ENCODE measurements around the gene ZFYVE26. TPM values are rescaled to one million over a fixed set of nuclear protein-coding genes. Genes with fewer than 3 reads are reported as not detected.
"Not testable (repeated sequence)": the region's sequence is repeated elsewhere in the genome, so short reads cannot be mapped to it uniquely, and the experiment has no call there.

Gene ZFYVE26
- total RNA-seq, 6 donors from 2014 or later, result 27.7 to 153 (median 44.5) TPM

- WGBS, 2 donors, result 0 to 1% methylated on average over 3 of the region's 3 CpGs
- peak; percentile 74 to 84 for ATAC-seq (ENCODE audit: low FRiP score in 2 of 2)
- Histone ChIP-seq H3K4me1 (peaks cover 0 to 15% (median 2%) of the 10 kb centered on the region in 4 donors), H3K27me3 (no peaks in the 10 kb centered on the region), H3K36me3 (no peaks in the 10 kb centered on the region), H3K4me3 (no peak overlapping the region), H3K27ac (no peak overlapping the region), H3K9me3 (no peaks in the 10 kb centered on the region)
- no peak for DNase-seq
- TF ChIP-seq POLR2A (IDR thresholded peaks at IDR 0.05) (no peak), EP300 (IDR thresholded peaks at IDR 0.05) (no peak)
- TF ChIP-seq, protein P1, sequence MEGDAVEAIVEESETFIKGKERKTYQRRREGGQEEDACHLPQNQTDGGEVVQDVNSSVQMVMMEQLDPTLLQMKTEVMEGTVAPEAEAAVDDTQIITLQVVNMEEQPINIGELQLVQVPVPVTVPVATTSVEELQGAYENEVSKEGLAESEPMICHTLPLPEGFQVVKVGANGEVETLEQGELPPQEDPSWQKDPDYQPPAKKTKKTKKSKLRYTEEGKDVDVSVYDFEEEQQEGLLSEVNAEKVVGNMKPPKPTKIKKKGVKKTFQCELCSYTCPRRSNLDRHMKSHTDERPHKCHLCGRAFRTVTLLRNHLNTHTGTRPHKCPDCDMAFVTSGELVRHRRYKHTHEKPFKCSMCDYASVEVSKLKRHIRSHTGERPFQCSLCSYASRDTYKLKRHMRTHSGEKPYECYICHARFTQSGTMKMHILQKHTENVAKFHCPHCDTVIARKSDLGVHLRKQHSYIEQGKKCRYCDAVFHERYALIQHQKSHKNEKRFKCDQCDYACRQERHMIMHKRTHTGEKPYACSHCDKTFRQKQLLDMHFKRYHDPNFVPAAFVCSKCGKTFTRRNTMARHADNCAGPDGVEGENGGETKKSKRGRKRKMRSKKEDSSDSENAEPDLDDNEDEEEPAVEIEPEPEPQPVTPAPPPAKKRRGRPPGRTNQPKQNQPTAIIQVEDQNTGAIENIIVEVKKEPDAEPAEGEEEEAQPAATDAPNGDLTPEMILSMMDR (IDR thresholded peaks at IDR 0.05), result peak; percentile 38 to 77 (median 60)
Measured at GRCh38 chr14:67704484-67705089, 111.8 kb downstream of the ZFYVE26 start.

- no peak for TF ChIP-seq EP300 (IDR thresholded peaks at IDR 0.05)
- TF ChIP-seq POLR2A (IDR thresholded peaks at IDR 0.05), result no peak
- TF ChIP-seq, protein P1 (IDR thresholded peaks at IDR 0.05), result no peak
- no peak for TF ChIP-seq POLR2AphosphoS5 (IDR thresholded peaks at IDR 0.05)
- no peak for ATAC-seq (ENCODE audit: low FRiP score in 2 of 2)
- 26 to 31% methylated on average over 3 of the region's 3 CpGs for WGBS, 2 donors
Measured at GRCh38 chr14:67703997-67704396, 112.4 kb downstream of the ZFYVE26 start.

DNA sequence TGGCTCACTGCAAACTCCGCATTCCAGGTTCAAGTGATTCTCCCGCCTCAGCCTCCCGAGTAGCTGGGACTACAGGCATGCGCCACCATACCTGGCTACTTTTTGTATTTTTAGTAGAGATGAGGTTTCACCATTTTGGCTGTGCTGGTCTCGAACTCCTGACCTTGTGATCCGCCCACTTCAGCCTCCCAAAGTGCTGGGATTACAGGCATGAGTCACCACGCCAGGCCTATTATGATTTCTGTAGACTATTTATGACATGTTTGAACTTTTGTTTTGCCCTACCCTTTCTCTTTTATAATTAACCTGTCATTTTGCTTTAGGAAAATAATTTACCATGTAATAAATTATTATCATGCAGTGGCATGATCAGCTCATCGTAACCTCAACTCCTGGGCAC lies 114.9 kb downstream of the ZFYVE26 start, which contains the start of gene RDH12:
RDH12 (plus strand) TSS at position 395 of the 400 bp plus-strand sequence. CDS start 20,757 bp downstream, outside the sequence.
- H3K9me3 ChIP-seq; H3K27me3 ChIP-seq; H3K36me3 ChIP-seq; H3K27ac ChIP-seq; DNase-seq; H3K4me3 ChIP-seq; ATAC-seq (ENCODE audit: low FRiP score in 2 of 2): not testable (repeated sequence)
- 86 to 93% methylated on average over 8 of the region's 8 CpGs for WGBS, 2 donors
- H3K4me1 ChIP-seq, result peaks cover 0 to 15% (median 2%) of the 10 kb centered on the region in 4 donors

More at GRCh38 chr14:67703997-67704396, 112.4 kb downstream of the ZFYVE26 start:
- peaks cover 0 to 15% (median 2%) of the 10 kb centered on the region in 4 donors for H3K4me1 ChIP-seq
- H3K9me3 ChIP-seq, result no peaks in the 10 kb centered on the region
- no peak overlapping the region for H3K4me3 ChIP-seq
- no peaks in the 10 kb centered on the region for H3K36me3 ChIP-seq
- DNase-seq, result no peak
- H3K27ac ChIP-seq, result no peak overlapping the region
- H3K27me3 ChIP-seq, result no peaks in the 10 kb centered on the region

DNA sequence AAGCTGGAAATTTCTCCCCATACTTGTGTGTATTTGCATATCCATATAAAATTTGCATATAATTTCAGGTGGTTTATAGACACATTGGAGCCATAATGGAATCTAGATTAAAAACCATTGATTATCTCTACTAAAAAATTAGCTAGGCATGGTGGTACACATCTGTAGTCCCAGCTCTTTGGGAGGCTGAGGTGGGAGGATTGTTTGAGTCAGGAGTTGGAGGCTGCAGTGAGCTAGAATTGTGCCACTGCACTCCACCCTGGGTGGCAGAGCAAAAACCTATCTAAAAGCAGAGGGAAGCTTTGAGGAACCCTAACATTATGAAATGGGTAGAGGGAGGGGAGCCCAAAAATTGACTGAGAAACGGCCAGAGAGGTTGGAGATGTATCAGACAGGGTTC lies 118.2 kb downstream of the ZFYVE26 start:
- Histone ChIP-seq H3K27ac (no peak overlapping the region), H3K4me3 (no peak overlapping the region), H3K27me3 (no peaks in the 10 kb centered on the region), H3K4me1 (peaks cover 5 to 15% (median 9%) of the 10 kb centered on the region in 4 donors), H3K36me3 (no peaks in the 10 kb centered on the region), H3K9me3 (no peaks in the 10 kb centered on the region)
- DNase-seq, result no peak
- WGBS, 2 donors, result 63 to 73% methylated on average over 1 of the region's 1 CpG
- TF ChIP-seq EP300 (IDR thresholded peaks at IDR 0.05), result no peak
- TF ChIP-seq, protein P1 (IDR thresholded peaks at IDR 0.05), result no peak
- no peak for TF ChIP-seq POLR2A (IDR thresholded peaks at IDR 0.05)
- no peak for TF ChIP-seq POLR2AphosphoS5 (IDR thresholded peaks at IDR 0.05)
- ATAC-seq (ENCODE audit: low FRiP score in 2 of 2), result no peak

DNA sequence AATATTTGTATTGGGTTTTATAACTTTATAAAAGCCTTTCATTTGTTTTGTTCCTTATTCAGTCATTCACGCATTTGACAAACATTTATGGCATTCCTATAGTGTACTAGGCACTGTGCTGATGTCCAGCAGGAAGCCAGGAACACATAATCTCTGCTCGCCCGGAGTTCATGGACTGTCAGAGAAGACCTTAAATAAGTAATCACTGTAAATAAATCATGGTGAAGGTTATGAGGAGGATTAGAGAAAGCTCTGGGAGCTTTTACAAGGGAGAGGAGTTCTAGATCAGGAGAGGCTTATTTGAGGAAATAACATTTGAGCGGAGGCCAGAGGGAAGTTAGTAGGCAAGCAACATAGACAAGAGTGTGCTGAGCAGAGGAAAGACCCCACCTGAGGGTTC lies 119.4 kb downstream of the ZFYVE26 start:
- peaks cover 0 to 7% (median 3%) of the 10 kb centered on the region in 4 donors for H3K36me3 ChIP-seq
- DNase-seq (no peak), ATAC-seq (ENCODE audit: low FRiP score in 2 of 2) (no peak)
- WGBS, 2 donors, result 69 to 79% methylated on average over 4 of the region's 4 CpGs
- no peaks in the 10 kb centered on the region for H3K27me3 ChIP-seq
- TF ChIP-seq POLR2A (IDR thresholded peaks at IDR 0.05) (no peak), EP300 (IDR thresholded peaks at IDR 0.05) (no peak), POLR2AphosphoS5 (IDR thresholded peaks at IDR 0.05) (no peak)
- TF ChIP-seq, protein P1 (IDR thresholded peaks at IDR 0.05), result no peak
- H3K9me3 ChIP-seq, result no peaks in the 10 kb centered on the region
- no peak overlapping the region for H3K27ac ChIP-seq
- H3K4me1 ChIP-seq, result peaks cover 5 to 18% (median 9%) of the 10 kb centered on the region in 4 donors
- no peak overlapping the region for H3K4me3 ChIP-seq

Small RNA genes lying within 50 kb of the gene (small RNA-seq; reads per million reads assigned to genes)
- gene AL049779.3 (0 reads per million in 4 donors), gene RN7SL369P (0 reads per million in 4 donors)

Other genes with a start within 250 kb of the ZFYVE26 start
- gene PIGH, start 216.3 kb downstream of the ZFYVE26 start, total RNA-seq, result 10 to 100 TPM; 11.5 to 27.5 (median 23.1) TPM
- gene ARG2, start 196.7 kb downstream of the ZFYVE26 start, total RNA-seq, result 10 to 100 TPM in 1 of 6 donors, 1 to 10 TPM in 4, not detected in 1; 1.1 to 11.7 (median 8.6) TPM
- gene VTI1B, start 142.0 kb downstream of the ZFYVE26 start, total RNA-seq, result 100 to 1,000 TPM in 1 of 6 donors, 10 to 100 TPM in 5; 39.8 to 107 (median 57.5) TPM
- gene RDH11, start 120.8 kb downstream of the ZFYVE26 start, total RNA-seq, result 10 to 100 TPM; 42.8 to 61.1 (median 49.4) TPM
- gene RDH12, start 114.7 kb downstream of the ZFYVE26 start, total RNA-seq, result under 1 TPM in 3 of 6 donors, not detected in 3; 0.17 to 0.40 (median 0.39) TPM
- 10 to 100 TPM; 10.6 to 63.9 (median 18.4) TPM for gene RAD51B, start 3.2 kb upstream of the ZFYVE26 start, total RNA-seq

Data from upper lobe of left lung (tissue), 6 donors.